Medulla oblongata (tissue), 1 donor: ENCODE data around the gene GDF7.

Experiments
- DNase-seq: peaks from one replicate; pipeline ENCODE4 v3.0.0-alpha.2; 2015; ENCODE audit errors: extremely low spot score

GDF7 gene

DNA sequence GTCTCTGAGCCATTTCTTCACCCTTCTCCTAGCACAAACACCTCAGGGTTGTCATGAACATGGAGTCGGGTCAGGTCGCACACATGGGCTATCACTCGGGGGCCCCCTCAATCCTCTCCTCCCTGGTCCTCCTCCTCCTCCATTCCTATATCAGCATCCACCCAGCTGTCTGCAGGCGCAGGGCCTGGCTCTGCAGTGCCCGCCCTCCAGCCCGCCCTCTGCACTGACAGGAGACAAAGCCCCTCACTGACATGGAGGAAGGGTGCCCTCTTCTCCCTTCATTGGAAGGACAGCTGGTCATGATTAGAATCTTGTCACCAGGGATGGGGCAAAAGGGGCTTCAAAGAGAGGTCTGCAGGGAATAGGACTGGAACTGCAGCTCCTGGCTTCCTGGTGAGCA is 37.8 kb upstream of the GDF7 start:
- no peak for DNase-seq

DNA sequence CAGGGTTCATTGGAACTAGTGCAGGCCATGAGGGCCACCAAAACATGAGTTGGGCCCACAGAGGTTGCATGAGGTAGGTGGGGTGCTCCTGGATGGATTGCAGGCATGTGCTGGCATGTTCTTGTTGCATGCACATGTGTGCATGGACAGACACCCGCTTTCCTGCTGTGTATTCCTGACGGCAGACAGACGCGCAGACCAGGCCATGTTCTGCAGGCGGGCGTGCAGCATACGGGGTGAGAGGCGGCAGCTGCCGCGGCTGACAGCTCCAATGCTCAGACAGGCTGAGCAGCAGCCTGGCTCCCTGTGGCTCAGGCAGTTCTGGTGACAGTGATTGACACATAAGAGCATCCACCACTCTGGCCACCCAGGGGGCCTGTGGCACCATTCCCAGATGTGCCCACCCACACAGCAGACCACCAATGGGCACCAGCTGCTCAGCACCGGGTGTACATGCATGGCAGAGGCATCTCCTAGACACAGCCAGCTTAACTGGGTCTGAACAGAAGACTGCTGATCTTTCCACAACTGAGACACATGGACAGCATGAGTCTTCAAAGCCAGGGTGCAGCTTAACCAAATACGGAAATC is 37.3 kb upstream of the GDF7 start:
- no peak for DNase-seq

DNA sequence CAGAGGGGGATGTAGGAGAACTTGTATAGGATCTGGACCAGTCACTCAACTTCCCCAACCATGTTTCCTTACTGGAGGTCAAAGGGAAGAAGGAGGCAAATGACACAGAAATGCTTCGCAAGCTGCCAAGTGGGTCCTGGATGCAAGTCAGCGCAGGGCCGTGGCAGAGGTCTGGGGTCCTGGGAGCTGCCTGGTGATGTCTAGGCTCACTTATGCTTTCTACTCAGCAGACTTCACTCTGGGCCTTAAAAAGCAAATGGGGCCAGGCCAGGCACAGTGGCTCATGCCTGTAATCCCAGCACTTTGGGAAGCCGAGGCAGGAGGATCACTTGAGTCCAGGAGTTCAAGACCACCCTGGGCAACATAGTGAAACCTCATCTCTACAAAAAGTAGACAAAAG is 36.0 kb upstream of the GDF7 start:
- no peak for DNase-seq

DNA sequence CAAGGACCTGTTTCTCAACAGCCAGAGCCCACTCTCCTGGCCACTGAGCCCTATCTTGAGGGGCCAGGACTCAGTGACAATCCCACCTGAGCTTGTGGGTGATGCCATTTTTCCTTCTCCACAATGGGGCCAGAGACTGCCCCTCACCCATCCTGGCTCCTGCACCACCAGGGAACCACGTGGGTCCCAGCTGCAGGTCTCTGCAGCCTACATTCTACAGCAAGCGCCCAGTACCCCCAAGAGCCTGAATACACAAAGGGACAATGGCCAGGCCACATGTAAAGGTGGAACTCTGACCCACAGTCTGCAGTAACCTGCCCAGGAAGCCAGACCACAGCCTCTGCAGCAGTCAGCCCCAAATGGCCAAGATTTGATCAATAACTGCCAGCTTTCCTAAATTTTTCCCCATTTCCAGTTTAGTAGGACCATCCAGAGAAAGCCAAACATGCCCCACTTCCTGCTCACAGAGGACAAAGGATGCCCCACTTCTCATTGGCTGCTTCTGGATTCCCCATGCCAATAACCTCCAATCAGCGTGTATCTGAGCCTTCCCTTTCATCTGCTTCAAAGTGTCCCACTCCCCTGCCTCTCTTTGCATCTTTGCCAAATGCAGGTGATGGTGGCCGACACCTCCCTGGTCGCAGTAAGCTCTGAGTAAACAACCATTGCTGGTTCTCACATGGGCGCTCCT is 35.2 kb upstream of the GDF7 start:
- no peak for DNase-seq

DNA sequence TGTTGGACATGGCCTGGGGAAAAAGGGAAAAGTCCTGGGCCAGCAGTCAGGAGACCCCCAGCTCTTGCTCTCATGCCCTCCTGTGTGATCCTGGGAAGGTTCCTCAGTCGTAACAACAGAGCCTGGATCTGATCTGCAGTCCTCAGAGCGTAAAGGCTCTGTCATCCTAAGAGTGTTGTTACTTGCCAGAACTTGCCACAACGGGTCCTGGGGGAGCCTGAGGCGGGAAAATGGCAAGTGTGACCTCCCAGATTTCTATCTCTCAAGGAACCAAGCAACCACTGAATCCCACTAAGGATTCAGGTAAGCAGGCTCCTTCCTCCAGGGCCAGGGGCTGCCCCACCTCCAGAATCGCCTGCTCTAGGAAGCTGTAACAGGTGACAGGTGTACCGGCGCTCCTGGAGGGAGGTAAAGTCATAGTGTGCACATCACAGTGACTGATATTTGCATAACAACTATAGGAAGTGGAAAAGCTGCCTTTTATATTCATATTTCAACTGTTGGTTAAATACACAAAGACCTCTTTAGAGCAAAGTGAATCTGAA is 34.4 kb upstream of the GDF7 start:
- DNase-seq = no peak

DNA sequence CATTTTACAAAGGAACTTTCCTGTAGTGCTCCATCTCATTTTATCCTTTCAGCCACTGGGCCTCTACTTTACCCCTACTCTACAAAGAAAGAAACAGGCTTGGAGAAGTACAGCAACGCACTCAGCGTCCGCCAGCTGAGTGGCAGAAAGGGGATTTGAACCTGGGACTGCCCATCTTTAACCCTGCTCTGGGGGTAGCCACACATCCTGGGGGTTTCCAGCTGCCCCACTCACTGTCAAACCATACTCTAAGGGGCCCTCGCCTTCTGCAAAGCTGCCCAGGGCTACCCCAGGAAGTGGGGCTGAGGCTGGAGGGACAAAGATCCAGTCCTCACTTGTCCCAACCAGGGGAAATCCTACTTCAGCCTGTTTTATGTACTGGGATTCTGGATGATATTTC is 33.9 kb upstream of the GDF7 start:
- DNase-seq = no peak

DNA sequence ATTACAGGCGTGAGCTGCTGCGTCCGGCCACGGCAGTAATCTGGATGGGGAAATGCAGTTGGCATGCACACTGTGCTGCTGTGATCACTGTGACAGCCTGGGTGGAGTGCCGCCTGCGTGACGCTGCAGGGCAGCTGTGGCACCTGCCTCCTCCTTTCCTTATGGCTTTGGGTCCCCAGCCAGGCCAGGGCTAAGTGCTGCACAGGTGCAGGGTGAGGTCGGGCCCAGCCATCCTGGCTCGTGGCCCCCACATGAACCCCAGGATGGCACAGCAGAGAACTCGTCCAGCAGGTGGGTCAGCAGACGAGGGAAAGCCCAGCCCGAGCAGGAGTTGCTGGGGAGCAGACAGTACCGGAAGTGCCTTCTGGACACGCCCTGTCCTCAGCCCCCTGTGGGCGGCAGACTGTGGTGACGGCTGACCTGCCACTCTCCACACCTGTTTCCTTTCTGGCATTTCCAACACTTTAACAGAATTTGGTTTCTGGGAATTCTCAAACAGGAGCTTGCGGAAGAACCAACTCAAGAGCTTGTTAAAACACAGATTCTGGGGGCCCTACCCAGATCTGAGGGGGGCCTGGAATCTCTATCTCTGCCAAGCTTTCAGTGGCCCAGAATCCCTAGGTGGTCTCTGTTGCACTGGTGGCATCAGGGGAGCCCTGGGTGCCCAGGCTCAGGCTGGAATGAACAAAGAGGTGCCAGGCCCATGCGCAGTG is 33.0 kb upstream of the GDF7 start:
- no peak for DNase-seq

DNA sequence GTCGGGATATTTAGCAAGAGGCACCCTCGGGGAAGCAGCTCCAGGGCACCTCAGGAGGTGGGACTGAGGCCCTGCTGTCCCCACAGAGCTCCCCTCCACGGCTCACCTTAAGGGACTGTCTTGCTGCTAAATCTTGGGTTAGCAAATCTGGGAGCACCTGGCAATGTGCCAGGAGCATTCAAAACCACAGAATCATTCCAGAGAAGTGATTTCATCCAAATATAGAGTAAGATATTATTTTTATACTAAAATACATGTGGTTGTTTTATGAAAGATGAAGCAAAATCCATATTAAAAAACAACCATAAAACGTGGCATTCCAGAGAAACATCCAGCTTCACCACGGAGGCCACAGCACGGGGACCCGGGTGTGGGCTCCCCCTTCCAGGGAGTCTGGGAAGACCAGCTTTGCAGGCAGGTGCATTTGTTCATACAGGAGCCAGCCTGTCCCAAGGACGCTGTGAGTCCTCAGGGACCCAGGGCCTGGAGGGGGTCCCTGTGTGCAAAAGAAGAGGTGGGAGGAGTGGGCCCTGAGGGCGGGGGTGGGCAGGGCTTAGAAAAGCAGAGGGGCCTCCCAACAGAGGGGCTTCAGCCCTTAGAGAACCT is 32.3 kb upstream of the GDF7 start:
- DNase-seq = no peak

DNA sequence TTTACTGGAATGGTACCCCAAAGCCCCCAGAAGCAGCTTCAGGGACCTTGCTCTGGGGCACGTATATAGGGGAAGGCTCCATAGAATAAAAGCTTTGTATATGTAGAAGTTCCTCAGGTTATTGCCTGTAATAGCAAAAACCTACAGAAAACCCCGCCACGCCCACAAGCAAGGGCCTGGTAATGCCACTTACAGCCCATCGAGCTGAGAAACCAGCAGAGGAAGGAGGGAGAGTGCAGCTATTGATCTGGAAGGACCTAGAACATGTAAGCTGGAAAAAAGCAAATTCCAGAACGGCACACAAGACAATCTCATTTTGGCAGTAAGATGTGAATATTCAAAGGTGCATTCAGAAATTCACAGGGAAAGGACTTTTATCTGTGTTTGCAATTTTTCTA is 31.8 kb upstream of the GDF7 start:
- no peak for DNase-seq

DNA sequence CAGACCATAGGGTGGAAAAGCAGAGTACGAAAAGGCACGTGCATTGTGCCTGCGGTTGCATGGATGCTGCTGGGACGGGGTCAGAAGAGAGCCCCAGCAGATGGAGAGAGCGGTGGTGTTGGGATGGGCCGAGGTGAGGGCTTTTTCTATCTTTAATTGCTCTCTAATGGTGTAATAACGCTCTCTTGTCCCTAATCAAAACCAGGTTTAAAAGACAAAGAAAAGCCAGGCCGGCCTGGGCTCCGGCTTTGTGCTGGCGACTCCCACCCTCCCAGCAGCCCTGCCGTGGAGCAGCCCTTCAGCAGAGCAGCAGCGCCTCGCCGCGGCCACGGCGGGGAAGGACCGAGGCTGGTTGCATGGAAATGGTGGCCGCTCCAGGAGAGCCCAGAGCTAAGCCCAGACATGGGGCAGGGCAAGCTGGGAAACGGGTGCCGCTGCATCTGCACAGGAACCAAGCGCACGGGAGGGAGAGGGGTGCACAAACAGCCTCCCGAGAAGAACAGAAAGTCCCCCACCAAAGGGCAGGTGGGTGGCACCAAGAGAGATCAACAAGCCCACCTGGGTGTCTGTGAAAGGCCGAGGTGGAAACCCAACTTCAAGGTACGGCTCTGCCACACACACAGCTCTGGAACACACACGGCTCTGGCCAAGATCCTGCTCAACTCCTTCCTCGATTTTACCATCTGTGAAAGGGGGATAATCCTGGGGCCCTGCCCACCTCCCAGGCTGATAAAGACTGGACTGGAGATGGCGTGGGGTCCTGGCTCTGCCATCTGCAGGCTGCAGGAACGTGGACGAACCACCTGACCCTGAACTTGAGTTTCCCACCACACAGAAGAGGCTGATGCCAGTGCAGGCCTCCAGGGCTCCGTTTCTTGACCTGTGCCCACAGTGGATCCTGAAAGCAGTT is 31.0 kb upstream of the GDF7 start:
- DNase-seq = peak; percentile 89

DNA sequence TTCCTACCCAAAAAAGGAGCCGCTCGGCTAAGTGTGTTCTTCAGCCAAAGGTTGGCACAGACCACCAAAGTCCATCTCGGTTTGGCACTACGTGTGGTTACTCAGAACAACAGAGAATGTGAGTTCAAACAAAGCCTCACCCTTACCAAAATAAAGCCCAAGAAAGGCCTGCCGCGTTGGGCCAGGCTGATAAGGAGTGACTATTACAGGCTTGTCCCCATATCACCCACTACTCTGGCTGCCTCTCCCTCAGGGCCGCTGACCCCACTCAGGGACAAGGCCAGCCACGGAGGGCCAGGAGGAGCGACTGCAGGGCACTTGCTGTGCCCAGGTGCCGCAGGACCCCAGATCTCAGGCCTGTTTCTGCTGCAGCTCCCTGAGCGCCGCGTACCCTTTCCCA is 29.8 kb upstream of the GDF7 start:
- peak; percentile 48 for DNase-seq

DNA sequence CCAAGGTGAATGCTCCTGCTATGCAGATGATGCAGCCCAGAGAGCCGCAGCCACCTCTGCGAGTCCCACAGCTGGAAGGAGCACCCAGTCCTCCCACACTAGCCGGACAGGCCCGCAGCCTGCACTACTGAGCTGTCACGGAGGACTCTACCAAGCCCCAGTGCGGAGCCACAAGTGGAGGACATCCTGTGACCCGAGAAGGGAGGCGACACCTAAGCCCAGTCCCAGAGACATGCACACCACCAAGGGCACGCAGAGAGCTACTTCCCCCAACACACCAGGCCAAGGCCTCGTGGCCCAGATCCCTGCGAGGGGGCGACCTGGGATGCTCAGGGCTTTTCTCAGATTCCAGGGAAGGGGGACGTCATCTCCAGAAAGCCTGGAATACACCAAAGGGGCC is 28.9 kb upstream of the GDF7 start:
- no peak for DNase-seq

DNA sequence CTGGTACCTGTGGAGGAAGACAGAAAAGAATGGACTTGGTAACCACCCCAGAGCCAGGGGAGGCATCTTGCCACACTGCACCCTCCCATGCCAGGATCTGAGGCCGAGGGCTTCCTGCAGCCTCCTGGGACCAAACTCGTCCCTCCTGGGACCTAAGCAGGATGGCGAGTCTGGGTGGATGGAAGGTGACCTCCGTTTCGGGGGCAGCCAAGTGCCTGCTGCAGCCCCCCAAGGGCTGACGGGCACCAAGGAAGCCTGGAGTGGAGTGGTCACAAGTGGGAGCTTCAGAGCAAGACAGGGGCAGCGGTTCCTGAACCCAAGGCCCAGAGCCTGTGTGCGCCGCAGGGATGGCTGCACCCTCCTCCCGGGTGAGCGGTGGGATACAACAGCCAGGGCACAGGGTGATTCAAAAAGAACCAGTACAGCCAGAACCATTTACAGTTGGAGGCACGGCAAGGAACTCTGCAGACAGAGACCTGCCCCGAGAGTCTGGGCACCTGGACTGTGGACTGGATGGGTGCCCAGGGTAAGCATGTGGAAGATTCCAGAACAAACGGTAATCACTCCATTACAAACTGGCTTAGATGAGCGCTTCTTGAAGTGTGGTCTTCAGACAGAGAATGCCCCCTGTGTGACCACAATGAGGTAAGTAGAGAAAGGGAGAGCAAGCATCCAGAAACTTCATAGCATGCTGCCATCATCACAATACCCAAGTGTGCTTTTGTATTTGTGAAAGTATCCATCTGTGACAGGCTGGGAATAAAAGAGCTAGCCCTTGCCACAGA is 28.1 kb upstream of the GDF7 start:
- no peak for DNase-seq

DNA sequence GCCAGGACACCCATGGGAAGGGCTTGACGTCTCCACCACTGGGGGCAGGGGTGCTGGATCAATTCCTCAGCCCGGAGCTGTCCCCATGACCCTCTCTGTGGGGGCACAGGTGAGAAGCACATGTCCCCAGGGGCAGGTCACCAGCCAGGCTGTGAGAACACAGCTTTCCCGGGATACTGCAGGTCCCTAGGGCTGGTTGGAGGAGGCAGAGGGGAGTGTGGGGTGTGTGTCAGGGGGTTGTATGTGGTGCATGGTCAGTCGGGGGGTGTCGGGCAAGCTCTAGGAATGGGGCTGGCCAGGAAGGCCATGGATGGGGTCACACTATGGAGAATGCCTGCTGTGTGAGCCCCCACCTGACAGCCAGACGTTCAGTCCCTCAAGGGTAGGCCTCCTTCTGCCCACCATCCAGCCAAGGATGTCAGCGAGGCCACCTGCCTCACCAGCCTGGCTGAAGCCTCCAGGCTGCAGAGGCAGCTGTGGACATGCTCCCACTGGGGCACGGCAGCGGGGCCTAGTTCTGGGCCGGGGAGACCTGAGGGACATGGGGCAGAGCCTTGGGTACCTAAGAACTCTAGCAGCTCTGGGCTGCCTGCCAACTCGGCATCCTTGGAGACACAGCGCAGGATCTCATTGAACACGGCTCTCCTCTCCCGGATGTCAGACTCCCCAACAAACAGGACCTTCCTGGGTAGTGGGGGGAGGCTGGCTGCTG is 26.4 kb upstream of the GDF7 start:
- DNase-seq = peak; percentile 65

DNA sequence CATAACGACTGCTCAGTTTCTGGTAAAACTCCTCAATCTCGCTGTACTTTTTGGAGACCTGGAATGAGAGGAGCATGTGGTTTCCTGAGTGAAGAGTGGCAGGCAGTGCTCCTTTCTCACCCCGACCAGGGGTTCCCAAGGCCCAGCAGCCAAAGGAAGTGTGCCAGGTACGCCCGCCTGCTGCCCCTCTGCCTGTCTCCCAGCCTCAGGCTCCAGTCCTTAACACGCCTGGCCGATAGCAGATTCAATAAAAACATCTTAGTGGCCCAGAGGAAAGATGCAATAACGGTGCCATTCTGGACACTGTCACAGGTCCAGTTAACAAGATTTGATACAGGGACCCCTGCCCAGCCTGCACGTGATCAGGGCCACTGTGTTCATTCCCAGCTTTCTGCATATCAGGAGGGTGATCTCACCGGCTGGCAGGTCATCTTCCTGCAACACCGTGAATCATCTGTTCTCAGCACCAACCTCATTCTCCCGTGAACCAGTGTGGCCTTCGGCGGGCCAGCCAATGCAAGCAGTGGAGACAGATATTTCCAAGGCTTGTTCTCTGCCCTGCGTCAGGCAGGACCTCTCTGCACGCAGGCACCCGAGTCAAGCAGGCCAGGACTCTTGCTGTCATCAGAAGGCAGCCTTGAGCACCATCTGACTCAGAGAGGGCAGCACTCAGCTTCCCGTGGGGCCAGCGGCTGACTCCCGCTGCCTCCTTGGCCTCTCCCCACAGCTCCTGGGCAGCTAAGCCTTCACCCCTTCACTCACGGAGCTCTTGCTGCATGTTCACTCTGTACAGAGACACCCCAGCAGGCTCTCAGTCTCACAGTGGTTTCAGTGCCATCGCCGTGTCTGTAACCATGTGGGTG is 25.6 kb upstream of the GDF7 start:
- DNase-seq = no peak

DNA sequence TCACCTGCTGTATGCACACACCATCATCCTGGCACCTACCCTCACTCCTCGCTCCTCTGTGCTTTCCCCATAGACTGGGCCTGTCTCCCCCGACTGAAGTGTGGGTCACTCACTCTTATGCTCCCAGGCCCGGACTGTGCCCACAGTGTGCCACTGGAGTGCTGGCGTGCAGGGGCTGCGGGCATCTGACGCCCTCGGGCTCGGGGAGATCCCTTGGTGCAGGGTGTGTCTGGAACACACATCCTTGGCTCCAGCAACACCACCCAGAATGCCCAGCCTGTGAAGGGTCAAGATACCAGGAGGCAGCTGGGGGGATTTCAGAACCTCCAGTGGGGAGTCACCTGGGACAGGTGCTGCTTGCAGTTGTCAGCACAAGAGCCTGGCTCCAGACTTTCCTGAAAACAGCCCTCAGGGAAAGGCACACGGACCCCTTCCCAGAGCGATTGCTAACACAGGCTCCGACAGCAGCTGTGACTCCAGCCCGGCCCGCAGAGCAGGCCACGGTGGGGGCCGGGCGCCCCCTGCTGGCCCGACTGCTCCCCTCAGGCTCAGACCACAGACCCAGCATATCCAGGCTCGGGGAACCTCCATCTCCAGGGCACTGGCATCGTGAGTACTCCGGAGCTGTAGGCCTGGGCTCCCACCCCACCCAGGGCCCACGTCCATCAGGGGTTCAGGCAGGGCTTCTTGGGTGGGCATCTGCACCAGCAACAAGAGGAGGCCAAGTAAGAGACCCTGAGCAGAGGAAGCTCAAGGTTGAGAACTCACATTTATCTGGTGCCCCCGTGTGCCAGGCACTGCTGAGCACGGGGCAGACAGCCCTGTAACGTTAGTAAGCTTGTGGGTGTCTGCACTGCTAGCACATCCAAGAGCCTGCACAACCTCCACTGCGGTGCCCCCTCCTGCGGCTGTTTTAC is 24.6 kb upstream of the GDF7 start:
- peak; percentile 85 for DNase-seq

DNA sequence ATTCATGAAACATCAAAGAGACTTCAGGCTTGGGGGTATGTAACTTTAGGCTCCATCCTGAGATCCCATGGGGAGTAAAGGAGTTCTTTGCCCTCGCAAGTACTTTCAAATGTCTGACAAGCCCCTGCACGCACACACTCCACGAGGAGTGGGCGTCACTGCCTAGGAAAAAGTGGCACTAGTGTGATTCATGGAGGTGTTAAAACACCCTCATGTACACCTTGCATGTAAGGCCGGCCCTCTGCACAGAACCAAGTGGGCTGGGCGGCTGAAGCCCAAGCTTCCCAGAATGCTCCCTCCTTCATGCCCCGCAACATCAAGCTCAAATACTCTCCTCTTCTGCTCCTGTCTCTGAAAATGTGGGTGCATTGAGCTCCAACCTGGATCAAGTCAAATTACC is 23.9 kb upstream of the GDF7 start:
- no peak for DNase-seq

DNA sequence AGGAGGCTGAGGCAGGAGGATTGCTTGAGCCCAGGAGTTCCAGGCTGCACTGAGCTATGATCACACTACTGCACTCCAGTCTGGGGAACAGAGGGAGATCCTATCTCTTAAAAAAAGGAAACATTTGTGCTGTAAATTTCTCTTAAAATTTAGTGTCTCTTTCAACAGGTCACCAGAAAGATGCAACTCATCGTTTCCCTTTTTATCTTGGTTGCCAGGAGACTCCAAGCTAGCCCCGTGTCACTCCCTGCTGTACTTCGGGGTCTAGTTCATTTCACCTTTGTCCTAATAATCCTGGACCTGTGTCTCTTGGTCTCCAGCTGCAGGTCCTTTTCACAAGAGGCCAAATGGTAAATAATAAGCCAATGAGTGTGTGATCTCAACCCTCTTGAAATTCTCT is 23.1 kb upstream of the GDF7 start:
- DNase-seq = no peak
